NCI-H1930 (cell line): Measurements from ENCODE around the gene MAN2A1.
"Not testable (repeated sequence)": the region's sequence is repeated elsewhere in the genome, so short reads cannot be mapped to it uniquely, and the experiment has no call there.

Source experiments
- DNase-seq, 2 experiments: peaks; one replicate each; lab custom pipeline; 2025; lab: John Stamatoyannopoulos, UW

The MAN2A1 gene

GRCh38 chr5:109873687-109874086 lies 184.0 kb downstream of the MAN2A1 start:
- DNase-seq = no peak

- no peak for DNase-seq
Measured at GRCh38 chr5:109874108-109874507, 184.4 kb downstream of the MAN2A1 start.

- DNase-seq = no peak
Measured at GRCh38 chr5:109876030-109876725, 186.5 kb downstream of the MAN2A1 start.

GRCh38 chr5:109876941-109877669 lies 187.4 kb downstream of the MAN2A1 start:
- DNase-seq = no peak

DNA sequence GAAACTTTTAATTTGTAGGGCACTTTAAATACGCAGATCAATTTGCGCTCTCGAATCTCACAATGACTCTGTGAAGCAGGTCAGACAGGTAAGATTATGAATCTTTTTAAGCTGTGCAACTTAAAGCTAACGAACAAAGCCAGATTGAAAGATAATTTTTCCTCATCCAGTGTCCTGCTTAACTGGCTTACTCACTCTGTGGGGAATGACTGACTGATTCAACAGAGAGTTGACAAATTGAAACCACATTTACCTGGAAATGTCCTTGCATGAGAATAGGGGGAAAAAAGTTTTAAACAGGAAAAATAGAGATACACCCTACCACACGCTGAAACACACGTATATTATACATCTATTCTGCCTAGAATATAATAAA lies 187.9 kb downstream of the MAN2A1 start:
- no peak for DNase-seq

GRCh38 chr5:109878887-109879286 lies 189.2 kb downstream of the MAN2A1 start:
- DNase-seq = no peak

DNA sequence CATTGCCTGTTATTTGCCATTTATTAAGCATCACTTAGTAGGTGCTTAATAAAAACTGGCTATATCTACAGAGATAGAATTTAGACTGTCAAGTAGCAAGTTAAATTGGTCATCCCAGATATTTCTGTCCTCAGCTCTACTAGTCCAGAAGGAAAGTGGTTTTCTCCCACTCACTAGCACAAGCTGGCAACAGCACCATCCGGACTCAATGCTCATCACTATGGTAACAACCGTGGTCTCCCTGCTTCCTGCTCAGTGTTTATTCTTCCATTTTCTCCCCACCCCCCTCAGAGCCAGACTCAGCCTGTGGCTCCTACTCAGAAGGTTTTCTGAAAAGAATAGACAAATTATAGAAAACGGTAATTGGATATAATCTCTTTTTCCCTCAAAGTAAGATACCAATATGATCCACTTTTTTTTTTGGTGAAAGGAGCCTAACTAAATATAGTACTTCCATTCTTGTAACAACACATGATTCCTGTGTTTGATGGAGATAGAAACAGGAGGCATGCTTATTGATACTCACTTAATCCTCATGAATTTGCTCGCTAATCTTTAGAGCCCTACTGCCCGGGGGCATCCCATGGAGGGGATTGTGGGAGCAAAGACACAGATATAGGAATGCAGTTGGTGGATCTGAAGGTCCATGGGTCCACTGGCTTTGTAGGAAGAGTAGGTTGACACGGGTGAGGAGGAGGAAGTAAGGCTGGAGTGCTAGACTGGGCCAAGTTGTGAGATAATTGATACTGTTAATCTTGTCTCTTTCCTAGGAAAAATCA lies 191.4 kb downstream of the MAN2A1 start:
- DNase-seq = no peak

DNA sequence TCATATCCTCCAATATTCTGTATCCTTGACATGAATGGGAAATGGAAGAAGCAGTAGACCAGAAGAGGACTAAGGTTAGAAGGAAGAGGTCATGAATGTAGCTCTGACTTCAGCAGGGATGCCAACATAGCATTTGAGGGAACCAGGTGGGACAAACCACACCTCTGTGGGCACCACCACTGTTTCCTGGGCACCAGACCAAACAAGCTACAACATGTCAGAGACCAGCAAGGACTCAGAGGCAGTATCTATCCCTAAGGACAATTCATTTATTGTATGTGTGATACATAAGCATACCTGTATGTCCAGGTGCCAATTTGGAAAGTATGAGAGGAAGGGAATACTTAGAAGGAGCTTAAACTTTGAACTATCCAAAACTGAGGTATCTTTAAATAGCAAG lies 192.8 kb downstream of the MAN2A1 start:
- no peak for DNase-seq

DNA sequence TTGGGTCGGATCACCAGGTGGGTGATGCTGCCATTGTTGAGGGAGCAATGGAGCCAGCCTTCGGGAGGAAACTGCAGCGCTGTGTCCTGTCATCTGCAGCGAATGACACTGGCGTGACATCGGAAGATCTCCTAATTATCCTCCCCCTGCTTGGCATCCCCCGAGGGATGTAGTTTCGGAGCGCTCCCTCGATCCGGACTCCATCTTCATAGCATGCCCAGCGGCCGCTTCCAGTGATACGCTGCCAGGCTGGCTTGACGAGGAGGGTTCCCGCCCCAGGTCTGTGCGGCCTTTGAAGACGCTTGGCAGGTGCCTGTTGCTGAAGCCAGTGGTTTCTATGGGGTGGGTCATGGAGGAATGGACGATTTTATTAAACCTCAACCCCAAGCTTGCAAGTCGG lies 194.9 kb downstream of the MAN2A1 start:
- DNase-seq = no peak

DNA sequence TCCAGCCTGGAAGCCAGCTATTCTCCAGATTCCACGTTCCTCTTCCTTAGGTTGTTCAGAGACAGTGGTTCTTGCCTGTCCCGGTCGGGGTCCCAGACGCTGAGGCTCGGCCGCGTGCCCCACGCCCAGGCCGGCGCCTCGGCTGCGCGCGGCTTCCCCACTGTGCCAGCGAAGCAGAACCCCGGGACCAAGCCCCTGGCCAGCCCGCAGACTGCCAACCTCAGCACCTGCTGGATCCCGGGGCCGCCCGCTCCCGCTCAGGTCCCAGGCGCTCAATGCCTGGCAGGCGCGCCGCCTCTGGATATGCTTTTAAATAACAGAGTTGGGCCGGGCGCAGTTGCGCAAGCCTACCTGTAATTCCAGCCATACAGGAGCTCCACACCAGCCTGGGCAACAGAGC lies 195.5 kb downstream of the MAN2A1 start:
- no peak for DNase-seq

DNA sequence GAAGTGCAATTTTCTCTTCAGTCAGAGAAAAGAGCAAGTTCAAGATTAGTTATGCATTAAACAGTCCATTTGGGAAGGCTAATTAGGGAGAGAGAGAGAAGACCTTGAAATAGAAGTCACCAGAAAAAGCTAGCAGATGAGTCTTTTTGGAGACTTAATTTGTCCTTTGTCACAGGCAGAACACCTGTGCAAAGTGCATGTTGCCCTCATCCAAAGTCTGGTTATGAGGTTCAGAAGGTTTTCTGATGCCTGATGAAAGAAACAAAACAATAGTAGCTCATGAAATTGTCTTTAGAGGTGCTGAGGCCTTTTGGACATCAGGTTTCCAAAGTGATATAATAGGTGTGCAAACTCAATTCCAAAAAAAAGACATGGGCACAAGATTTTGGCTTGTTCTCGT lies 199.3 kb downstream of the MAN2A1 start:
- DNase-seq = no peak

- not testable (repeated sequence) for DNase-seq
Measured at GRCh38 chr5:109893271-109893670, 203.5 kb downstream of the MAN2A1 start.

DNA sequence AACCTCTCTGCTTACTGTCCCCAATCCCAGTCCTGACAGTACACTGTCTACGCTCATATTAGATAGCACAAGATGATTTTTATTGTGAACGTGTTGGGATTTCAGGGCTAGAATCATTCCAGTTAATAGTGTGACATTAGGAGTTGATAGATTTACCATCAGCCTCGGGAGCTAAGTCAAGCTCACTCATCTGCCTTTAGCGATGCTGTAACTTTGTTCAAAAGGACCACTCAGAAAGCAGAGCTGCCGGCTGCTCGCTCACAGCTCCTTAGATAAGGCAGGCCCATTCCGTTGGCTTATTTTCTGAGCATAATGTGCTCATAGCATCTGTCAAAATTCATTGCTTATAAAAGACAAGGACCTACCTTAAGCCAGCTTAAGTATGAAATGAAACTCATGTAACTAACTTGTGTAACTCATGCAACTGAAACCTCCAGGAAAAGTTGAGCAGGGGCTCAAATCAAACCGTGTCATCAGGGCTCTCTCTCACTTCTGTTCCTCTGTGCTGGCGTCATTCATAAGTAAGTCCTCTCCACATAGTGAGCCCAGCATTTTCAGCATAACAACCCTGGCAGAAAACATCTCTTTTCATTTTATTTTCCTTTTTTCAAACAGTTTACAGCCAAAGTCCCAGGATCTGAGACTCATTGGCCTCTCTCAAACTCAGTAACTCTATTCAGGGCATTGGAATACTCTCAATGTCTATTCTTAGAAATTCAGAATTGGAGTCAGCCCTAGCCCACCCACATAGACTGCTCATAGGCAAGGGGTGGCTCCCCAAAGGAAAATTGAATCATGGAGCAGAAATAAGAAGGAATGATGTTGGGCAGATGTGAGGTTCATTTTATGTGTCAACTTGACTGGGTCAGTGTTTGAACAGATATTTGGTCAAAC lies 208.8 kb downstream of the MAN2A1 start:
- DNase-seq = no peak

DNA sequence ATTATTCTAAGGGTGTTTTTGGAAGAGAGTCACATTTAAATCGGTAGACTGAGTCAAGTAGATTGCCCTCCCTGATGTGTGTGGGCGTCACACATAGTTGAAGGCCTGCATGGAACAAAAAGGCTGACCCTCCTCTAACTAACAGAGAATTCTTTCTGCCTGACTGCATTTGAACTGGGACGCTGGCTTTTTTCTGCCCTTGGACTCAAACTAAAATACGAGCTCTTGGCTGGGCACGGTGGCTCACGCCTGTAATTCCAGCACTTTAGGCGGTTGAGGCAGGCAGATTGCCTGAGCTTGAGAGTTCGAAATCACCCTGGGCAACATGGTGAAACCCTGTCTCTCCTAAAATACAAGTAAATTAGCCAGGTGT lies 209.4 kb downstream of the MAN2A1 start:
- no peak for DNase-seq

DNA sequence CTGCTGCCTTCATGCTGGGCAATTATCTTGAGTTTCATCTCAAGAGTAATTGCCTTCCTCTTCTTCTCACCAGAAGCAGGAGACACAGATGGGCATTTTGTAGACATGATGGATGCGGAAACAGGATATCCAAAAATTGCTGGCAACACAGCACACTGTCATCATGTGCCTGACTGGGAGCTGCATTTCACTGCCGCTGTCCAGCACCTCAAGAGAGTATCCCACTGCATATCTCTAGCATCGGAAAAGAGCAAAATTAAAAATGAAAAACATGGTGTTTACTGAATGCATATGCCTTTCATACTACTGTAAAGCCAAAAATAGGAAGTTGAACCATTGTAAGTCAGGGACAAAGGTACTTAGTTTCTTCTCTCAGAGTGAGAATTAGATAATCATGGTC lies 210.7 kb downstream of the MAN2A1 start:
- no peak for DNase-seq

GRCh38 chr5:109900911-109901627 lies 211.3 kb downstream of the MAN2A1 start:
- DNase-seq = no peak

DNA sequence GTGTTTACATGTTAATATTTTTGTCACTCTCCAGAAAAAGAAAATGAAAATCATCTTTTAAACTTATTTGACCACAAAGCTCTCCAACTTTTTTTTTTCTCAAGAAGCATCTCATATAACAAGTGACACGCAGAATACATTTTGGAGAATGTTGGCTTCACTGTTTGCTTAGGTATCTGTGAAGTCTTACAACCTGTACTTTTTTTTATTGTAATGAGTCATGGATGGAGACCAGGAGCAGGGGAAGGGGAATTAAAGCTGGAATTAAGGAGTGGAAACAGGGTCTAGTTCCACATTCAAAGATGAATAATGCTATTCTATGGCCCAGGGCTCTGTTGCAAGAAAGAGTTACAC lies 211.9 kb downstream of the MAN2A1 start:
- no peak for DNase-seq

DNA sequence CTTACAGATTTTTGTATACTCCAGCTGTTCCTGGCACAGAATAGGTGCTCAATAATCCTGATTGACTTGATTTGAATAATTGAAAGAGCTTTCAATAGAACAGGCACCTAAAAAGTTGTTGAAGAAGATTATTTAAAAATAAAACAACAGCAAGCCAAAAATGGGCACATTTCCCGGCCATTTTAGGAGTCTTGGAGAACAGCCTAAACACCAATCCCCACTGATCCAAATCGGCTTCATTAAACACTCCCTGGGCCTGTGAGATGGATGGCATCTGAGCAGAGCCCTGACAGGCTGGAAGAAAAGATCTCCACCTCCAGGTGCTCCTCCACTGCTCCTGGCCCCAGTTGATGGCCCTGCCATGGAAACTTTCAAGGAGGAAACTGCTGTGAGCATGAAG lies 213.3 kb downstream of the MAN2A1 start:
- no peak for DNase-seq

- DNase-seq = no peak
Measured at GRCh38 chr5:109905906-109906305, 216.2 kb downstream of the MAN2A1 start.

DNA sequence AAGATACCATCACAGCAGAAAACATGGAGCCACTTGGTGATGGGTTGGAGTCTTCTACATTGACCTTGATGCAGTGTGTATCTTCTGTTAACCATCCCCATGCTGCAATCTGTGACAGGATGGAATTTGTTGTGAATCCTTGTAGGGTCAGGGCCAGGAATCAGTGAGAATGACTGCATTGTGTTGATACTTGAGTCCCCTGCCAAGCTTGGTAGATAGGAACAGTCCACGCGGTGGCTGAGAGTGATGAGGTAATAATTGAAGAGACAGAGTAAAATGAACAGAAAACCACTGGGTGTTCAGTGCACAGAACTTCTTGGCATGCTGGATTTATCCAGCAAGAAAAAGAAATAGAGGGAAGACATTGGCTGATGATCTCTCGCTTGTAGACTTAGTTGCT lies 217.5 kb downstream of the MAN2A1 start:
- no peak for DNase-seq

DNA sequence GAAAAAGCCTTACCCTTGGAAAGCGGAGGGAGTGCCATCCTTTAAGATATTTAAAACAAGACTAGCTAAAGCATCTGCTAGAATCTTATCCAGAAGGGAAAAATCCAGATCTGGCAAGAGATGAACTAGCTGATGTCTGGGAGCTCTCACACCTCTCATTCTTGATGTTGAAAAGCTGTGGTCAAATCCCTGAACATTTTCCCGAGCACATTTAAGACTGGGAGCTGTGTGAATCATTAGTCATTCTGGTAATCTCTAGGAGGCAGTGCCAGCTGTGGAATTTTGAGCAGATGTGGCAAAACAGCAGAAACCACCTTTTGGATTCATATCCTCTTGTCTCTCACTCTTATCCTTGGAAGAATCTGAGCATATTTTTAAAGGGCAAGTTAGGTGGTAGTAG lies 218.0 kb downstream of the MAN2A1 start:
- DNase-seq = no peak

DNA sequence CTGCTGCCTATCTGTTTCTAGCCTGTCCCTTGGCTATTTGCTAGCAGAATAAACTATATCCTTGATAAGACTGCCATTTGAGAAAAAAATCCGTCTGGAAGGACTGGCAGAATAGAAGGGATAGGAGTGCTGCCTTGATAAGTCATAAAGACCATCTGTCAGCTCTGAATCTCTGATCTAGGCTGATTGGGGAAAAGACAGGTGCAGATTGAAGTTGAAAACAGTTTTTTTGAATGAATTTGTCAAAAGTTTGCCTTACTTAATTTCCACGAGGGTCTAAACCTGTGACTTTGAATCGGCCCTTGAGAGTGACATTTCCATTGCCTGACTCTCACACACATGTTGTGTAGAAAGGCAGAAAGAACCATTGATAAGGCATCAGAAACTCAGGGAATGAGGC lies 218.6 kb downstream of the MAN2A1 start:
- DNase-seq = no peak
